Measurements from ENCODE around the gene SLC30A3.

The SLC30A3 gene

DNA sequence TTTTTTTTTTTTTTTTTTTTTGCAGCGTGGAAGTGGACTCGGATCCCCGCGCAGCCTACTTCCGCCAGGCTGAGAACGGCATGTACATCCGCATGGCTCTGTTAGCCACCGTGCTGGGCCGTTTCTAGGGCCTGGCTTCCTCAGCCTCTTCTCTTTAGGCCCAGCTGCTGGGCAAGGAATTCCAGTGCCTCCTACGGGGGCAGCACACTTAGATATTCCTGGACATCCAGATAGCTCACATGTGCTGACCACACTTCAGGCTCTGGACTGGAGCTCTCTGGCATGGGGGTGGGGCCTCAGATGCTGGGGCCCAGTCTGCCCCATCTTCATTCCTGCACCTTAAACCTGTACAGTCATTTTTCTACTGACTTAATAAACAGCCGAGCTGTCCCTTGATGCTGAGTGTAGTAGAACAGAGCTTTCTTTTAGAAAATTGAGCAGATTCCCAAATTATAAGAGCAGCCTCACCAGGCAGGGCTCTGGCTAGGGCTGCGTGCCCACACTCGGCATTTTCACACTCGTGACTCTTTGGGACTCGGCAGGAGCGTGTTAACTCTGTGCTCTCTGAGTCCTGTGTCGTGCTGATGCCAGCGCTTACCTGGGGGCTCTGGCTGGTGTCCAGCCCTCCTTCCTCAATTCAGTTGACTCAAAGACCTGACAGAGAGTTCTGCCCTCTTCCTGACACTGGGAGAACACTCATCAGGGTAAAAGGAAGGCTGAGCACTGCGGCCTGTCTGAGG, 19.3 kb downstream of the SLC30A3 start:
- in situ Hi-C loops (cut with MboI; ENCODE audit: low sequenced_read_pairs, unreplicated experiment): no loop called here
- TF ChIP-seq, protein P1, sequence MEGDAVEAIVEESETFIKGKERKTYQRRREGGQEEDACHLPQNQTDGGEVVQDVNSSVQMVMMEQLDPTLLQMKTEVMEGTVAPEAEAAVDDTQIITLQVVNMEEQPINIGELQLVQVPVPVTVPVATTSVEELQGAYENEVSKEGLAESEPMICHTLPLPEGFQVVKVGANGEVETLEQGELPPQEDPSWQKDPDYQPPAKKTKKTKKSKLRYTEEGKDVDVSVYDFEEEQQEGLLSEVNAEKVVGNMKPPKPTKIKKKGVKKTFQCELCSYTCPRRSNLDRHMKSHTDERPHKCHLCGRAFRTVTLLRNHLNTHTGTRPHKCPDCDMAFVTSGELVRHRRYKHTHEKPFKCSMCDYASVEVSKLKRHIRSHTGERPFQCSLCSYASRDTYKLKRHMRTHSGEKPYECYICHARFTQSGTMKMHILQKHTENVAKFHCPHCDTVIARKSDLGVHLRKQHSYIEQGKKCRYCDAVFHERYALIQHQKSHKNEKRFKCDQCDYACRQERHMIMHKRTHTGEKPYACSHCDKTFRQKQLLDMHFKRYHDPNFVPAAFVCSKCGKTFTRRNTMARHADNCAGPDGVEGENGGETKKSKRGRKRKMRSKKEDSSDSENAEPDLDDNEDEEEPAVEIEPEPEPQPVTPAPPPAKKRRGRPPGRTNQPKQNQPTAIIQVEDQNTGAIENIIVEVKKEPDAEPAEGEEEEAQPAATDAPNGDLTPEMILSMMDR (IDR thresholded peaks at IDR 0.05; ENCODE audit: borderline replicate concordance, control extremely low read depth, extremely low read depth, insufficient read depth, missing control alignments): no peak
- DNase-seq (ENCODE audit: low spot score): no peak

DNA sequence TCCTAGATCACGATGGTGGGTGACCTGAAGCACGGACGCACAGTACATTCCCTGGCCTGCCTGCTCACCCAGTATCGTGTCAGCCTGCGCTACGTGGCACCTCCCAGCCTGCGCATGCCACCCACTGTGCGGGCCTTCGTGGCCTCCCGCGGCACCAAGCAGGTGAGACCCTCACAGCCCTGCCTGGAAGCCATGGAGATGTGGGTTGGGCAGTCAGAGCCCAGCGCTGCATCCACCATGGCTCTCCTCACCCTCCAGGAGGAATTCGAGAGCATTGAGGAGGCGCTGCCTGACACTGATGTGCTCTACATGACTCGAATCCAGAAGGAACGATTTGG, 20.3 kb downstream of the SLC30A3 start:
- in situ Hi-C loops (cut with MboI; ENCODE audit: low sequenced_read_pairs, unreplicated experiment): no loop called here
- TF ChIP-seq, protein P1 (IDR thresholded peaks at IDR 0.05; ENCODE audit: borderline replicate concordance, control extremely low read depth, extremely low read depth, insufficient read depth, missing control alignments): no peak
- no peak for DNase-seq (ENCODE audit: low spot score)

DNA sequence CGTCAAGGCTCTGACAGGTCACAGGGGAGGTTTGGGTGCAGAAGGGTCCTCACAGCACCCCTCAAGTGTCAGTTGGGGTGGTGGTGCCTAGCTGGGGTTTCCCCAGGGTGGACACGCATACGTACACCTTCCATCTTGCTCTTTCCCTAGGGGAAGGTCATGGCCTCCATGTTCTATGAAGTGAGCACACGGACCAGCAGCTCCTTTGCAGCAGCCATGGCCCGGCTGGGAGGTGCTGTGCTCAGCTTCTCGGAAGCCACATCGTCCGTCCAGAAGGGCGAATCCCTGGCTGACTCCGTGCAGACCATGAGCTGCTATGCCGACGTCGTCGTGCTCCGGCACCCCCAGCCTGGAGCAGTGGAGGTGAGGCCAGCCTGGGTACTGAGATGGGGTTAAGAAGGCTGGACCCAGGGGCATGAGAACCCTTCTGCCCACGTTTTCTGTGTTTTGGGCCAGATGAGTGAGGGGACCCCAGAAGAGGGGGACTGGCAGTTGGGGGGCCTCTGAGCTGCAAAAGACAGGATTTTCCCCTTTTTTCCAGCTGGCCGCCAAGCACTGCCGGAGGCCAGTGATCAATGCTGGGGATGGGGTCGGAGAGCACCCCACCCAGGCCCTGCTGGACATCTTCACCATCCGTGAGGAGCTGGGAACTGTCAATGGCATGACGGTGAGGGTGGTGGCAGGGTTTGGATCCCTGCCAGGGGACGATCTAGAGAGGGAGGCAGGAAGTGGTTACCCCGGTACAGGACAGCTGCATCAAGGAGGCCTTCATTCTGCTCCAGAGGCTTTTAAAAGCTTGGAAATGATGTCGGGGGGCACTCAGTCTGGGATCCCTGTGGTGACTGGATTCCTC, 20.9 kb downstream of the SLC30A3 start:
- in situ Hi-C loops (cut with MboI; ENCODE audit: low sequenced_read_pairs, unreplicated experiment): no loop called here
- TF ChIP-seq, protein P1 (IDR thresholded peaks at IDR 0.05; ENCODE audit: borderline replicate concordance, control extremely low read depth, extremely low read depth, insufficient read depth, missing control alignments): no peak
- no peak for DNase-seq (ENCODE audit: low spot score)

- TF ChIP-seq, protein P1 (IDR thresholded peaks at IDR 0.05; ENCODE audit: borderline replicate concordance, control extremely low read depth, extremely low read depth, insufficient read depth, missing control alignments): no peak
- in situ Hi-C loops (cut with MboI; ENCODE audit: low sequenced_read_pairs, unreplicated experiment): no loop called here
- no peak for DNase-seq (ENCODE audit: low spot score)
Observed at GRCh38 chr2:27240406-27240805, 22.4 kb downstream of the SLC30A3 start.

GRCh38 chr2:27238976-27239375, 23.9 kb downstream of the SLC30A3 start:
- TF ChIP-seq, protein P1 (IDR thresholded peaks at IDR 0.05; ENCODE audit: borderline replicate concordance, control extremely low read depth, extremely low read depth, insufficient read depth, missing control alignments): no peak
- in situ Hi-C loops (cut with MboI; ENCODE audit: low sequenced_read_pairs, unreplicated experiment): no loop called here
- no peak for DNase-seq (ENCODE audit: low spot score)

GRCh38 chr2:27237341-27237945, 25.4 kb downstream of the SLC30A3 start:
- in situ Hi-C loops (cut with MboI; ENCODE audit: low sequenced_read_pairs, unreplicated experiment): no loop called here
- TF ChIP-seq, protein P1 (IDR thresholded peaks at IDR 0.05; ENCODE audit: borderline replicate concordance, control extremely low read depth, extremely low read depth, insufficient read depth, missing control alignments): no peak
- no peak for DNase-seq (ENCODE audit: low spot score)
